HEK293 (cell line): Measurements from ENCODE around the gene STRA6.
A peak's percentile ranks its signal among the peaks of the same experiment; 100 is the strongest.

Experiments used
- GLI2 ChIP-seq: fragments of 450-650 bp; formaldehyde crosslinking; IDR thresholded peaks from 2 replicates; pipeline ENCODE4; 2017; ENCODE audit warnings: missing biosample characterization, missing genetic modification characterization, low read depth, borderline replicate concordance
- KLF8 ChIP-seq: fragments of 450-650 bp; formaldehyde crosslinking; IDR thresholded peaks from 2 replicates; pipeline ENCODE4 v1.5.1; 2016; ENCODE audit warnings: missing biosample characterization, missing genetic modification characterization
- MEIS1 ChIP-seq: sonication (generic); formaldehyde crosslinking; IDR thresholded peaks from 2 replicates; pipeline ENCODE4 v1.8.1; 2022; ENCODE audit warnings: missing genetic modification reagents, mild to moderate bottlenecking, borderline replicate concordance
- PBX3 ChIP-seq: sonication (generic); formaldehyde crosslinking; IDR thresholded peaks from 2 replicates; pipeline ENCODE4 v1.8.1; 2022; ENCODE audit warnings: mild to moderate bottlenecking, moderate library complexity, missing genetic modification reagents
- PRDM10 ChIP-seq: fragments of 450-650 bp; formaldehyde crosslinking; IDR thresholded peaks from 2 replicates; pipeline ENCODE4 v1.5.1; 2016; ENCODE audit warnings: missing biosample characterization, missing genetic modification characterization
- PRDM6 ChIP-seq: fragments of 450-650 bp; formaldehyde crosslinking; IDR thresholded peaks from 2 replicates; pipeline ENCODE4 v1.5.1; 2017; ENCODE audit warnings: missing biosample characterization, missing genetic modification characterization
- TSHZ1 ChIP-seq: fragments of 450-650 bp; formaldehyde crosslinking; IDR thresholded peaks from 2 replicates; pipeline ENCODE4 v1.5.1; 2016; ENCODE audit warnings: missing biosample characterization, missing genetic modification characterization, borderline replicate concordance
- YY2 ChIP-seq: fragments of 450-650 bp; formaldehyde crosslinking; IDR thresholded peaks from 2 replicates; pipeline ENCODE4 v1.5.1; 2016; ENCODE audit warnings: missing biosample characterization, missing genetic modification characterization
- ZBTB1 ChIP-seq: fragments of 450-650 bp; formaldehyde crosslinking; IDR thresholded peaks from 2 replicates; pipeline ENCODE4 v1.5.1; 2016; ENCODE audit warnings: missing biosample characterization, missing genetic modification characterization
- ZBTB21 ChIP-seq: fragments of 450-650 bp; formaldehyde crosslinking; IDR thresholded peaks from 2 replicates; pipeline ENCODE4 v1.5.1; 2017; ENCODE audit warnings: missing biosample characterization, missing genetic modification characterization
- ZFP3 ChIP-seq: fragments of 450-650 bp; formaldehyde crosslinking; IDR thresholded peaks from 2 replicates; pipeline ENCODE4 v1.5.1; 2016; ENCODE audit warnings: low read depth, missing biosample characterization, missing genetic modification characterization
- ZIC2 ChIP-seq: fragments of 450-650 bp; formaldehyde crosslinking; IDR thresholded peaks from 2 replicates; pipeline ENCODE4 v1.5.1; 2016; ENCODE audit warnings: missing biosample characterization, missing genetic modification characterization
- ZNF2 ChIP-seq: fragments of 450-650 bp; formaldehyde crosslinking; IDR thresholded peaks from 2 replicates; pipeline ENCODE4 v1.5.1; 2016; ENCODE audit warnings: missing biosample characterization, missing genetic modification characterization
- ZNF23 ChIP-seq: fragments of 450-650 bp; formaldehyde crosslinking; IDR thresholded peaks from 2 replicates; pipeline ENCODE4 v1.5.1; 2016; ENCODE audit warnings: missing biosample characterization, missing genetic modification characterization, borderline replicate concordance
- ZNF274 ChIP-seq, 2 experiments: fragments of 200-500 bp in 1 of 2; fragments of 450-650 bp in 1 of 2; sonication (Bioruptor generic) in 1 of 2; formaldehyde crosslinking in 1 of 2; IDR thresholded peaks; 2 replicates each; pipeline versions ENCODE4 v1.5.1 to v1.6.1; 2014 to 2016; ENCODE audit warnings: borderline replicate concordance in 1 of 2, inconsistent platforms in 1 of 2, low read length in 1 of 2, missing biosample characterization in 1 of 2, missing genetic modification characterization in 1 of 2
- ZNF366 ChIP-seq: fragments of 450-650 bp; formaldehyde crosslinking; conservative IDR thresholded peaks from 2 replicates; pipeline ENCODE4 v1.5.1; 2016; ENCODE audit warnings: missing biosample characterization, missing genetic modification characterization
- ZNF398 ChIP-seq: fragments of 450-650 bp; formaldehyde crosslinking; IDR thresholded peaks from 2 replicates; pipeline ENCODE4 v1.5.1; 2017; ENCODE audit warnings: missing biosample characterization, missing genetic modification characterization
- ZNF426 ChIP-seq: fragments of 450-650 bp; formaldehyde crosslinking; IDR thresholded peaks from 2 replicates; pipeline ENCODE4 v1.5.1; 2017; ENCODE audit warnings: missing biosample characterization, missing genetic modification characterization, mild to moderate bottlenecking, inconsistent platforms, moderate library complexity
- ZNF488 ChIP-seq: fragments of 450-650 bp; formaldehyde crosslinking; IDR thresholded peaks from 2 replicates; pipeline ENCODE4 v1.5.1; 2016; ENCODE audit warnings: missing biosample characterization, missing genetic modification characterization
- ZNF558 ChIP-seq: fragments of 450-650 bp; formaldehyde crosslinking; IDR thresholded peaks from 2 replicates; pipeline ENCODE4 v1.5.1; 2016; ENCODE audit warnings: missing biosample characterization, missing genetic modification characterization
- ZNF610 ChIP-seq: fragments of 450-650 bp; formaldehyde crosslinking; IDR thresholded peaks from 2 replicates; pipeline ENCODE4 v1.5.1; 2016; ENCODE audit warnings: missing biosample characterization, missing genetic modification characterization, borderline replicate concordance
- ZNF639 ChIP-seq: fragments of 450-650 bp; formaldehyde crosslinking; IDR thresholded peaks from 2 replicates; pipeline ENCODE4 v1.5.1; 2016; ENCODE audit warnings: missing biosample characterization, missing genetic modification characterization
- ZNF701 ChIP-seq: fragments of 450-650 bp; formaldehyde crosslinking; IDR thresholded peaks from 2 replicates; pipeline ENCODE4 v1.5.1; 2016; ENCODE audit warnings: missing biosample characterization, missing genetic modification characterization
- ZNF776 ChIP-seq: fragments of 450-650 bp; formaldehyde crosslinking; IDR thresholded peaks from 2 replicates; pipeline ENCODE4 v1.5.0; 2017; ENCODE audit warnings: missing biosample characterization, missing genetic modification characterization, borderline replicate concordance

STRA6 gene

GRCh38 chr15:74130155-74130848 is 72.3 kb downstream of the STRA6 start, which contains the start of gene ISLR2 (continued):
- TF ChIP-seq ZNF610: no peak
- TF ChIP-seq ZBTB21: no peak; the same call in 1 of the 2 replicates
- TF ChIP-seq ZNF23 (tag by site-specific recombination): no peak
- TF ChIP-seq ZNF488 (tag by site-specific recombination): no peak
- no peak for TF ChIP-seq ZNF776 (tag by site-specific recombination)
- TF ChIP-seq PRDM10 (tag by site-specific recombination): peak; percentile 96
- peak; percentile 52; the same call in 1 of the 2 replicates for TF ChIP-seq ZNF2
- TF ChIP-seq ZNF558 (tag by site-specific recombination): no peak
- no peak for TF ChIP-seq YY2 (tag by site-specific recombination)
- no peak for TF ChIP-seq MEIS1
- no peak for TF ChIP-seq ZNF366 (tag by site-specific recombination)
- peak; percentile 84 for TF ChIP-seq ZNF398 (tag by site-specific recombination)
- no peak for TF ChIP-seq ZNF426
- no peak for TF ChIP-seq ZNF701 (tag by site-specific recombination)
- TF ChIP-seq KLF8: peak; percentile 66; the same call in 1 of the 2 replicates
- TF ChIP-seq ZNF639 (tag by site-specific recombination): no peak
- TF ChIP-seq ZNF274 (IDR thresholded peaks at IDR 0.05; ENCODE audit: low read length): no peak
- TF ChIP-seq ZNF274 (tag by site-specific recombination; IDR thresholded peaks at IDR 0.05; ENCODE audit: borderline replicate concordance): no peak
- TF ChIP-seq ZFP3 (tag by site-specific recombination): no peak
- no peak for TF ChIP-seq PRDM6
- TF ChIP-seq GLI2 (tag by site-specific recombination): no peak
- TF ChIP-seq PBX3: no peak
- TF ChIP-seq TSHZ1 (tag by site-specific recombination): no peak
- TF ChIP-seq ZBTB1: no peak
- peak; percentile 56; the same call in 1 of the 2 replicates for TF ChIP-seq ZIC2 (tag by site-specific recombination)
